ENCODE measurements around the gene UBE2H.

GRCh38 chr7:129862682-129863081 lies 90.1 kb downstream of the UBE2H start:
- TF ChIP-seq POLR2AphosphoS5 (IDR thresholded peaks at IDR 0.05), result peak; percentile 13 to 42
- TF ChIP-seq CTCF (IDR thresholded peaks at IDR 0.05), result no peak
- no peak for TF ChIP-seq POLR2A (IDR thresholded peaks at IDR 0.05; ENCODE audit: low read depth)
- TF ChIP-seq EP300 (IDR thresholded peaks at IDR 0.05), result no peak
